ENCODE data around the gene STOML2. TPM values are rescaled to one million over a fixed set of nuclear protein-coding genes. Genes with fewer than 3 reads are reported as not detected.
A peak's percentile ranks its signal among the peaks of the same experiment; 100 is the strongest.

Gene STOML2
- polyA plus RNA-seq, 1 donor: 125 TPM

DNA sequence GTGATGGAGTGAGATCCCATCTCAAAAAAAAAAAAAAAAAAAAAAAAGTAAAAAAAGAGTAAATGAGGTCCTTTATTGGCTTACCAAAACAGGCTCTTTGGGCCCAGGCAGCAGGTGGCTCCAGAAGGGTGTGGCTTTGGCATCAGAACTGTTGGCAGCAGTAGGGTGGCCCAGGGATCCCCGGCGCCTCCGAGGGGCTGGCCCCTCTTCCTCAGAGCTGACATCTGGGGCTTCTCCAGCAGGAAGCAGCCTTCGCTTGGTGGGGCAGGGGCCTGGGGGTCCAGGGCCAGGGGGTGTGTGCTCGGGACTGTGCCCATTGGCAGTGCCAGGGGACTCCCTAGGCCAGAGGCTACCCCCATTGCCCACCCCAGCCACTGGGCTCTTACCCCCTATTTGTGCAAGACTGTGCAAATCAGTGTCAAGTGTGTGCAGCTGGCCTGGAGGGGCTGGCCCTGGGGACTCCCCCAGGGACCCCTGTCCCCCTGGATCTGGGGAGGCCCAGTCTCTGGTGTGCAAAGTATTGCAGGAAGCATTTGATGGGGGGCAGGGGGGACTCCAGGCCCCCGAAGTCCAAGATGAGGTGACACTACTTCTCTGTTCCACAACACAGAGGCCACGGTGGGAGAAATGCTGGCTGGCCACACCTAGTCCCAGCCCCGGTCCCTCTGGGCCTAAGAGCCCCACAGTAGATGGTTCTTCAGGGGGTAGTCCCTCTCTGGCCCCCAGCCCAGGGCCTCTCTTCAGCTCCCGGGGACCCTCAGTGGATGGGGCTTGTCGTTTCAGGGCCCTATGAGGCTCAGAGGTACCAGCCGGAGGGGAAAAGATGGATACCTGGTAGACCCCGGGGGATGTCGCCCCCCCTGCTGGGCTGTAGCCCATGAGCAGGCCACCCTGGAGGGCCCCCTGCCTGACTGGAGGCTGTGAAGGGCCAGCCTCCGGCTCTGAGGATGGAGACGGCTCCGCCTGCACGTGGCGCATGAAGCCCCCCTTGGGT, 4.7 kb upstream of the STOML2 start:
- no peaks in the 10 kb centered on the region for H3K9me3 ChIP-seq (ENCODE audit: control insufficient read depth, low read depth, low read length)
- no peaks in the 10 kb centered on the region for H3K27me3 ChIP-seq (ENCODE audit: control insufficient read depth, insufficient read depth, low read length)
- no peak overlapping the region for H3K4me3 ChIP-seq (ENCODE audit: low read length)
- no peak for DNase-seq
- WGBS (ENCODE audit: insufficient coverage, low lambda C conversion rate): no CpG with 5 or more reads among the region's 18 CpGs
- H3K27ac ChIP-seq (ENCODE audit: low read length): no peak overlapping the region
- peaks cover 20% of the 10 kb centered on the region for H3K4me1 ChIP-seq (ENCODE audit: control insufficient read depth, insufficient read depth, low read length)
- H3K36me3 ChIP-seq (ENCODE audit: control insufficient read depth, insufficient read depth, low read length): peaks cover 39% of the 10 kb centered on the region

DNA sequence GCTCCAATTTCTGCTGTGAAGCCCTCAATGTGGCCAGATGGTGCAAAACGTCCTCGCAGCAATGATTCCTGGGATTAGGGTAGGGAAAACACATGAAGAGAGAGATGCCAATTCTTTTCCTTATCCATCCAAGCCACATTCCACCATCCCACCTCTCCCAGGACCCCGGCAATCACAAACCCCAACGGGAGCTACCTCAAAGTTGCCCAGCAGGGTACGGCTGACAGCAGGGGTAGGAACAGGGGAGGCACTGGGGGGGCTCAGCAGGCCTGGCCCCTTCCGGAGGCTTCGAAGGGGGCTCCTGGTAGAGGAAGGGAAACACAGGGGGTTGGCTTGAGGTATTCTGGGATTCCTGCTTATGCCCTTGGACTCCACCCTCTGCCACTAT, 3.4 kb upstream of the STOML2 start:
- Histone ChIP-seq H3K27ac (ENCODE audit: low read length) (no peak overlapping the region), H3K4me1 (ENCODE audit: control insufficient read depth, insufficient read depth, low read length) (peaks cover 23% of the 10 kb centered on the region), H3K4me3 (ENCODE audit: low read length) (no peak overlapping the region), H3K36me3 (ENCODE audit: control insufficient read depth, insufficient read depth, low read length) (peaks cover 44% of the 10 kb centered on the region), H3K9me3 (ENCODE audit: control insufficient read depth, low read depth, low read length) (no peaks in the 10 kb centered on the region), H3K27me3 (ENCODE audit: control insufficient read depth, insufficient read depth, low read length) (no peaks in the 10 kb centered on the region)
- no peak for DNase-seq
- WGBS (ENCODE audit: insufficient coverage, low lambda C conversion rate): no CpG with 5 or more reads among the region's 7 CpGs

DNA sequence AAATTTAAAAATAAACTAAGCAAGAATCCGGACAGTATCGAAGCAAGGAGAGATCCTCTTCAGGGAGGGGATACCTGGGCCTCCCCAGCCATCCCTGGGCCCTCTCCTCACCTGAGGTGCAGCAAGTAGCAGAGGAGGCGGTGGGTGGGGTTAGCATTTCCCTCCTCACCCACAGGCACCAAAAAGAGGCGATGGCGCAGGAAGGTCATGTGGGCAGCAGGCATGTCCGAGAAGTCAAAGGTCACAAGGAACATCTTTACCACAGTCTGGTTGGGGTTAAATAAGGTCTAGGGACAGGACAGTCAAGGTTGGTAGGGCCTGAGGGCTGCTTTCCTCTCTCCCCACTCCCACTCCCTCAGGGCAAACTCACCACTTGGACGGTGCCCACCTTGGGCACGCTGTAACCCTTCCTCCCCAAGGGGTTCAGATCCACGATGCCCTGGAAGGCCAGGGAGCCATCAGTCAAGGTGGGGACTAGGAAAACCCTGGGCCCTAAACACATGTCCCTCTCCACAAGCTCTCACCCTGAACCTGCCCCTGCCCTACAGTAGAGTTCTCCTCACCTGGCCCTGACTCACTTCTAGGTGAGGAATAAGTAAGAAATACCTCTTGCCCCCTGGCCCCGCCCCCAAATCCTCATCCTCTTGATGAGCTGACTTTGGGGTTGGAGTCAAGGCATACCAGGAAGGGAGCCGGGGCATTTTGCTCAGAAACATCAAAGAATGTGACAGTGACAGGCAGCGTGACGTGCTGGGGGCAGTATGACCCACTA, 2.8 kb upstream of the STOML2 start:
- Histone ChIP-seq H3K27me3 (ENCODE audit: control insufficient read depth, insufficient read depth, low read length) (no peaks in the 10 kb centered on the region), H3K27ac (ENCODE audit: low read length) (no peak overlapping the region), H3K9me3 (ENCODE audit: control insufficient read depth, low read depth, low read length) (no peaks in the 10 kb centered on the region), H3K4me3 (ENCODE audit: low read length) (no peak overlapping the region), H3K4me1 (ENCODE audit: control insufficient read depth, insufficient read depth, low read length) (peaks cover 23% of the 10 kb centered on the region), H3K36me3 (ENCODE audit: control insufficient read depth, insufficient read depth, low read length) (peaks cover 50% of the 10 kb centered on the region)
- no peak for DNase-seq
- 100% methylated on average over 1 of the region's 13 CpGs for WGBS (ENCODE audit: insufficient coverage, low lambda C conversion rate)

DNA sequence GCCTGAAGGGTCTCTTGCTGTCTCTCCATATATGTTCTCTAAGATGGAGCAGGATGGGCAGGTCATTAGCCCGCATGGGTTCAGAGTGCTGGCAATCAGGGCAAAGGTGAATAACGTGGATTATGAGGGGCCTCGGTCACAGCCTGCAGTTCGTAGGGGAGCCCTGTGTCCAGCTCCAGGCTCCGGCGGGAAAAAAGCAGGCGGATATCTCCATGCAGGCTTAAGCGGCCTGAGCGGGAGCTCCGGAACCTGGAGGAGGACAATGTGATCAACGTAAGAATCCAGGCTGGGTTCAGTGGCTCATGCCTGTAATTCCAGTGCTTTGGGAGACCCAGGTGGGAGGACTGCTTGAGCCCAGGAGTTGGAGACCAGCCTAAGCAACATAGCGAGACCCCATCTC, 2.2 kb upstream of the STOML2 start:
- DNase-seq: no peak
- peaks cover 17% of the 10 kb centered on the region for H3K4me1 ChIP-seq (ENCODE audit: control insufficient read depth, insufficient read depth, low read length)
- H3K27me3 ChIP-seq (ENCODE audit: control insufficient read depth, insufficient read depth, low read length): no peaks in the 10 kb centered on the region
- H3K36me3 ChIP-seq (ENCODE audit: control insufficient read depth, insufficient read depth, low read length): peaks cover 56% of the 10 kb centered on the region
- H3K9me3 ChIP-seq (ENCODE audit: control insufficient read depth, low read depth, low read length): no peaks in the 10 kb centered on the region
- H3K4me3 ChIP-seq (ENCODE audit: low read length): no peak overlapping the region
- no peak overlapping the region for H3K27ac ChIP-seq (ENCODE audit: low read length)
- WGBS (ENCODE audit: insufficient coverage, low lambda C conversion rate): no CpG with 5 or more reads among the region's 12 CpGs

DNA sequence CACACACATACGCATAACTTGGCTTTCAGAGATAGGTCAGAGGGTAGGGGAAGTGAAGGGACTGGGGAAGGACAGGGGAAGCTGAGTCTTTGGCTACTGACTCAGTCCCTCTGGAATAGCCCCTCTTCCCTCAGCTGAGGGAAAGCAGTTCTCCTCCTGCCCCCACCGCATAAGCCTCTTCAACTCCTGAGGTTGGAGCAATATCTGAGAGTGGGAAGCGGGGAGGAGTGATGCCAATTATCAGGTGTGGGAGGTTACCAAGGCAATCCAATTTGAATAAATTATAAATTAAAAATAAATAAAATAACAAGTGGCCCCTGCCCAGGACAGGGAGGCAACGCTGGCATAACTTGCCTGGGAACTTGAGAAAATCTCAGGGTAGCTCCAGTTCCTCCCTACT, 1.7 kb upstream of the STOML2 start:
- Histone ChIP-seq H3K4me3 (ENCODE audit: low read length) (no peak overlapping the region), H3K9me3 (ENCODE audit: control insufficient read depth, low read depth, low read length) (no peaks in the 10 kb centered on the region), H3K36me3 (ENCODE audit: control insufficient read depth, insufficient read depth, low read length) (peaks cover 60% of the 10 kb centered on the region), H3K27ac (ENCODE audit: low read length) (no peak overlapping the region), H3K27me3 (ENCODE audit: control insufficient read depth, insufficient read depth, low read length) (no peaks in the 10 kb centered on the region), H3K4me1 (ENCODE audit: control insufficient read depth, insufficient read depth, low read length) (peaks cover 17% of the 10 kb centered on the region)
- DNase-seq: no peak
- WGBS (ENCODE audit: insufficient coverage, low lambda C conversion rate): no CpG with 5 or more reads among the region's 4 CpGs

DNA sequence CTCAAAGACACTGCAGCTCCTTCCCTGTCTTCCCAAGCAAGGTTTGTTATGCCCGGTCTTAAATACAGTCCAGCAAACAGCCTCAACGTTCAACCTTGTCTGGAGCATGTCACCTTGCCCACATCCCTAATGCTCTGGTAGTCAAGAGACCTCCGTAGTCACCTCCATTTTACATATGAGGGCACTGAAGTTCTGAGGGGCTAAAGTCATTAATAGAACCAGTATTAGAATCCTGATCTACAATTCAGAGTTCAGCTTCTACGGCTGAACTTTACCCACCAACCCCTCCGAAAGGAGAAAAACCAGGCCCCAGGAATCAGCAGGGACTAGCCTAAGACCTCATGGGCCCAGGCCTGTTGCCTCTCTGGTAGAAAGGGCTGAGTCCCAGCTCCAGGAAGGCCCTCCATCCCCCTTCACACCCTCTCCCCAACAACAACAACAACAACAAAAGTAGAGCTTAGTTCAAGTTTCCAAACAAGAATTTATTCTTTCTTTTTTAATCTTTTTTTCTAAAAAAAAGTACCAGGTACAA, 795 bp upstream of the STOML2 start:
- Histone ChIP-seq H3K4me3 (ENCODE audit: low read length) (peak overlapping the region; percentile 93), H3K36me3 (ENCODE audit: control insufficient read depth, insufficient read depth, low read length) (peaks cover 60% of the 10 kb centered on the region), H3K9me3 (ENCODE audit: control insufficient read depth, low read depth, low read length) (no peaks in the 10 kb centered on the region), H3K27me3 (ENCODE audit: control insufficient read depth, insufficient read depth, low read length) (no peaks in the 10 kb centered on the region), H3K27ac (ENCODE audit: low read length) (peak overlapping the region; percentile 61), H3K4me1 (ENCODE audit: control insufficient read depth, insufficient read depth, low read length) (peaks cover 17% of the 10 kb centered on the region)
- DNase-seq: no peak
- no CpG with 5 or more reads among the region's 5 CpGs for WGBS (ENCODE audit: insufficient coverage, low lambda C conversion rate)

DNA sequence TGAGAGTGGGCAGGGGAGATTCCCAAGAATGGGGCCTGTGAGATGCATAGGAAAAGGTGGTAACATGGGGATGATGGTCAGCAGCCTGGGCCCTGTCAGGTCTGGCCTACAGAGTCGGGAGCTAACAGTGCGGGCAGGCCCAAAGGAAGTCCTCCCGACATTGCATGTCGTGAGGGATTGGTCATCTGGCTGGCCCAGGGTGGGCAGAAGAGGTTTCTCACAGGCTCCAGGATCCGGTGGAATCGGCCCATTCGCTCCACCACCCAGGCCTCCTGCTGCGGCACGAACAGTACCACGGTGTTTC, 514 bp downstream of the STOML2 start:
- H3K27ac ChIP-seq (ENCODE audit: low read length): peak overlapping the region; percentile 68
- DNase-seq: no peak

DNA sequence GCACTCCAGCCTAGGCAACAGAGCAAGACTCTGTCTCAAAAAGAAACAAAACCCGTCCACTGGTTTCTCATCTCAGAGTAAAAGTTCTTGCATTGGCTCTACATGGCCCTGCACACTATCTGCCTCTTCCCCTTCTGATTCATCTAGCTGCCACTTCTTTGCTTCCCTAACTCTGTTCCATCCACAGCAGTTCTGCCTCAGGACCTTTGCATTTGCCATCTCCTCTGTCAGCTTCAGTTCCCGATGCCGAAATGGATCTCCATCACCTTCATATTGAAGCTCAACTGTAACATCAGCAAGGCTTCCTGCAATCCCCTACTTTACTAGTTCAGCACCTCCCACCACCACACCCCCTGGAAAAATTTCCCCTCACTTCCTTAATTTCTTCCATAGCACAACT, 5.4 kb downstream of the STOML2 start:
- WGBS (ENCODE audit: insufficient coverage, low lambda C conversion rate): no CpG with 5 or more reads among the region's 3 CpGs
- H3K36me3 ChIP-seq (ENCODE audit: control insufficient read depth, insufficient read depth, low read length): peaks cover 34% of the 10 kb centered on the region
- no peak overlapping the region for H3K27ac ChIP-seq (ENCODE audit: low read length)
- no peaks in the 10 kb centered on the region for H3K27me3 ChIP-seq (ENCODE audit: control insufficient read depth, insufficient read depth, low read length)
- no peak overlapping the region for H3K4me3 ChIP-seq (ENCODE audit: low read length)
- peaks cover 12% of the 10 kb centered on the region for H3K4me1 ChIP-seq (ENCODE audit: control insufficient read depth, insufficient read depth, low read length)
- no peaks in the 10 kb centered on the region for H3K9me3 ChIP-seq (ENCODE audit: control insufficient read depth, low read depth, low read length)
- no peak for DNase-seq

More for the DNA sequence above, 514 bp downstream of the STOML2 start:
- H3K36me3 ChIP-seq (ENCODE audit: control insufficient read depth, insufficient read depth, low read length): peaks cover 50% of the 10 kb centered on the region
- whole genome bisulfite sequencing (ENCODE audit: insufficient coverage, low lambda C conversion rate): no CpG with 5 or more reads among the region's 10 CpGs
- H3K4me3 ChIP-seq (ENCODE audit: low read length): peak overlapping the region; percentile 93
- no peaks in the 10 kb centered on the region for H3K27me3 ChIP-seq (ENCODE audit: control insufficient read depth, insufficient read depth, low read length)
- no peaks in the 10 kb centered on the region for H3K9me3 ChIP-seq (ENCODE audit: control insufficient read depth, low read depth, low read length)
- peaks cover 17% of the 10 kb centered on the region for H3K4me1 ChIP-seq (ENCODE audit: control insufficient read depth, insufficient read depth, low read length)

DNA sequence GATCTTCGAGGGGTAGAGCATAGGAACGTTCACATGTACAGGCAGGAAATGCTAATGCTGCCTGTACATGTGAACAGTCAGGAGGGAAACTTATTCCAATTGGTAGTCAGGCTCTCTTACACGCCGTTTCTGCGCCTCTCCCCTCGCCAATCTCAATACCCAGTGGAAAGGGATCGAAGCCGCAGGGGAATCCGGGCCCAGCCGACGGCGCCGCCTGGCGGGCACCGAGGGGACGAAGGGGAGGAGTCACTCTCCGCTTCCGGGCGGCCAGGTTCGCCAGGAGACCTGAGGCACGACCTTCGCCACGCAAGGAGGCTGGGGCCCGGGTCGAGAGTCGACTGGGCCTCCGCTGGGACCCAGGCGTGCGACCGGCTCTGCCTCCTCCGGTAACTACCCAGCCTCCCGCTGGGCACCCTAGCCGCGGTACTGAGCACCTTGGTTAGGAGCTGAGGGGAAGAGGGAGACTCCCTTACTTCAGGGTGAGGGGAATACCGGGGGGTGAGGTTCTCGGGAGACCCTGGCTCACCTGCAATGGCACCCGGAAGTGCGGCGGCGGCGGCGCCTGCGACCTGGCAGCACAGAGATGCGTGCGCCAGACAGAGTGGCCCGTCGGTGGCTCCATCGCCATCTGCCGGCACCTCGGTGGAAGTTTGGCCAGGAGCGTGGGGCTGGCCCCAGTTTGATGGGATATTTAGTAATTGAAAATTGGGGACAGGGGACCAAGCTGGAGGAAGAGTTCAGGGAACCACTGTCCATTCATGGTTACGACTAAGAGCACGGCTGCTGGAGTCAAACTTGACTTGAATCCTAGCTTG, 6.7 kb downstream of the STOML2 start, which contains the start of gene PIGO:
TSS of gene PIGO (minus strand) at position 557 of the 815 bp plus-strand sequence. CDS start 1,026 bp downstream, outside the sequence.
- WGBS (ENCODE audit: insufficient coverage, low lambda C conversion rate): no CpG with 5 or more reads among the region's 53 CpGs
- Histone ChIP-seq H3K4me1 (ENCODE audit: control insufficient read depth, insufficient read depth, low read length) (peaks cover 1% of the 10 kb centered on the region), H3K36me3 (ENCODE audit: control insufficient read depth, insufficient read depth, low read length) (peaks cover 42% of the 10 kb centered on the region), H3K27me3 (ENCODE audit: control insufficient read depth, insufficient read depth, low read length) (no peaks in the 10 kb centered on the region), H3K9me3 (ENCODE audit: control insufficient read depth, low read depth, low read length) (no peaks in the 10 kb centered on the region), H3K4me3 (ENCODE audit: low read length) (peak within 1 kb of the TSS; percentile 98), H3K27ac (ENCODE audit: low read length) (peak within 1 kb of the TSS; percentile 98)
- DNase-seq: peak; percentile 87 to 96

DNA sequence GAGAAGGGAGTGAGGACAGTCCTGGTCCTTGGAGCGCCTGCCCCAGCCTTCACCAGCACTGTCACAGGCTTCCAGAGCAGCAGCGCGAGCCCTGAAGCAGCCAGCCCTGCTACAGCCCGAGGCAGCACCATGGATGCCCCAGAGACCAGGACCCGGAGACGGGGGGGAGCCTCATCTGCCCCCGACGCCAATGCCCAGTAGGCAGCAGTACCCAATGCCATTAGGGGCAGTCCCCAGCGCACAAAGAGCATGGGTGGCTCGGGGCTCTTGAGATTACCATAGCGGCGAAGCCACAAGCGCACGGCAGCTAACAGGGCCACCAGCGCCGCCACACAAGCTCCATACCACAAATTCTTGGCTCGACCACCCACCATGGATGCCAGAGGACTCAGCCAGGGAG, 11.4 kb downstream of the STOML2 start:
- Histone ChIP-seq H3K27me3 (ENCODE audit: control insufficient read depth, insufficient read depth, low read length) (no peaks in the 10 kb centered on the region), H3K36me3 (ENCODE audit: control insufficient read depth, insufficient read depth, low read length) (peaks cover 67% of the 10 kb centered on the region), H3K9me3 (ENCODE audit: control insufficient read depth, low read depth, low read length) (no peaks in the 10 kb centered on the region), H3K4me1 (ENCODE audit: control insufficient read depth, insufficient read depth, low read length) (no peaks in the 10 kb centered on the region), H3K27ac (ENCODE audit: low read length) (no peak overlapping the region), H3K4me3 (ENCODE audit: low read length) (no peak overlapping the region)
- WGBS (ENCODE audit: insufficient coverage, low lambda C conversion rate): no CpG with 5 or more reads among the region's 17 CpGs
- no peak for DNase-seq

Measured in large intestine (tissue), 3 donors.